ENCODE measurements around the gene ROPN1B. TPM values are rescaled to one million over a fixed set of nuclear protein-coding genes. Genes with fewer than 3 reads are reported as not detected.

Gene ROPN1B
- total RNA-seq, 2 experiments from 2014 or later = not detected

DNA sequence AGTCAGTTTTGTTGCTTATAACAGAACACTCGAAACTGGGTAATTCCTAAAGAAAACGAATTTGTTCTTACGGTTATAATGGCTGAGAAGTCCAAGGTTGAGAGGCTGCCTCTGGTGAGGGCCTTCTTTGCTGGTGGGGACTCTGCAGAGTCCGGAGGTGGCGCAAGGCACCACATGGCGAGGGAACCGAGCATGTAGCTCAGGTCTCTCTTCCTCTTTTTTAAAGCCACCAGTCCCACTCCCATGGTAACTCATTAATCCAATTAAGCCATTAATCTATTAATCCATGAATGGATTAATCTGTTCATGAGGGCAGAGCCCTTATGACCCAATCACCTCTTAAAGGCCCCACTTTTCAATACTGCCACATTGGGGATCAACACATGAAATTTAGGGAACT is 50.0 kb downstream of the ROPN1B start:
- Histone ChIP-seq H3K4me1 (ENCODE audit: insufficient read depth, low read length, poor library complexity, severe bottlenecking) (no peaks in the 10 kb centered on the region), H3K79me2 (ENCODE audit: insufficient read depth, low read depth, low read length) (no peaks in the 10 kb centered on the region), H3K27ac (ENCODE audit: low read depth, low read length, poor library complexity, severe bottlenecking) (no peak overlapping the region), H2AFZ (ENCODE audit: low read length) (no peak overlapping the region), H3K4me2 (ENCODE audit: low read length) (no peak overlapping the region), H4K20me1 (ENCODE audit: insufficient read depth, low read length) (no peaks in the 10 kb centered on the region), H3K4me3 (ENCODE audit: low read depth, low read length, poor library complexity, severe bottlenecking) (no peak overlapping the region), H3K36me3 (ENCODE audit: insufficient read depth, low read length) (no peaks in the 10 kb centered on the region), H3K9me3 (ENCODE audit: low read length) (no peaks in the 10 kb centered on the region), H3K9me2 (ENCODE audit: insufficient read depth, low read length) (no peaks in the 10 kb centered on the region)
- intact Hi-C loops (cut with micrococcal nuclease; ENCODE audit: unreplicated experiment) = no loop called here
- ChIA-PET CTCF (ENCODE audit: unreplicated experiment) (no interaction called here), POLR2A (no interaction called here)
- TF ChIP-seq, protein P1, sequence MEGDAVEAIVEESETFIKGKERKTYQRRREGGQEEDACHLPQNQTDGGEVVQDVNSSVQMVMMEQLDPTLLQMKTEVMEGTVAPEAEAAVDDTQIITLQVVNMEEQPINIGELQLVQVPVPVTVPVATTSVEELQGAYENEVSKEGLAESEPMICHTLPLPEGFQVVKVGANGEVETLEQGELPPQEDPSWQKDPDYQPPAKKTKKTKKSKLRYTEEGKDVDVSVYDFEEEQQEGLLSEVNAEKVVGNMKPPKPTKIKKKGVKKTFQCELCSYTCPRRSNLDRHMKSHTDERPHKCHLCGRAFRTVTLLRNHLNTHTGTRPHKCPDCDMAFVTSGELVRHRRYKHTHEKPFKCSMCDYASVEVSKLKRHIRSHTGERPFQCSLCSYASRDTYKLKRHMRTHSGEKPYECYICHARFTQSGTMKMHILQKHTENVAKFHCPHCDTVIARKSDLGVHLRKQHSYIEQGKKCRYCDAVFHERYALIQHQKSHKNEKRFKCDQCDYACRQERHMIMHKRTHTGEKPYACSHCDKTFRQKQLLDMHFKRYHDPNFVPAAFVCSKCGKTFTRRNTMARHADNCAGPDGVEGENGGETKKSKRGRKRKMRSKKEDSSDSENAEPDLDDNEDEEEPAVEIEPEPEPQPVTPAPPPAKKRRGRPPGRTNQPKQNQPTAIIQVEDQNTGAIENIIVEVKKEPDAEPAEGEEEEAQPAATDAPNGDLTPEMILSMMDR (conservative IDR thresholded peaks at IDR 0.05; ENCODE audit: low read length) = no peak
- TF ChIP-seq EZH2phosphoT487 (IDR thresholded peaks at IDR 0.05; ENCODE audit: borderline replicate concordance, low read depth, low read length) = no peak
- no peak for DNase-seq (ENCODE audit: low spot score)
- BruUV-seq (replicated peaks) = no TSS peak

- Histone ChIP-seq H2AFZ (ENCODE audit: low read length) (no peak overlapping the region), H3K4me3 (ENCODE audit: low read depth, low read length, poor library complexity, severe bottlenecking) (no peak overlapping the region), H3K27ac (ENCODE audit: low read depth, low read length, poor library complexity, severe bottlenecking) (no peak overlapping the region), H3K9me2 (ENCODE audit: insufficient read depth, low read length) (no peaks in the 10 kb centered on the region), H4K20me1 (ENCODE audit: insufficient read depth, low read length) (no peaks in the 10 kb centered on the region), H3K9me3 (ENCODE audit: low read length) (no peaks in the 10 kb centered on the region), H3K79me2 (ENCODE audit: insufficient read depth, low read depth, low read length) (no peaks in the 10 kb centered on the region), H3K4me1 (ENCODE audit: insufficient read depth, low read length, poor library complexity, severe bottlenecking) (no peaks in the 10 kb centered on the region), H3K36me3 (ENCODE audit: insufficient read depth, low read length) (no peaks in the 10 kb centered on the region), H3K4me2 (ENCODE audit: low read length) (no peak overlapping the region)
- BruUV-seq (replicated peaks) = no TSS peak
- intact Hi-C loops (cut with micrococcal nuclease; ENCODE audit: unreplicated experiment) = no loop called here
- TF ChIP-seq EZH2phosphoT487 (IDR thresholded peaks at IDR 0.05; ENCODE audit: borderline replicate concordance, low read depth, low read length) = no peak
- TF ChIP-seq, protein P1 (conservative IDR thresholded peaks at IDR 0.05; ENCODE audit: low read length) = no peak
- POLR2A ChIA-PET = interaction anchor here (0.7 kb wide), 1 partner anchor 32 kb away, joined by 4 read pairs; no protein-coding TSS in a partner anchor
- CTCF ChIA-PET (ENCODE audit: unreplicated experiment) = no interaction called here
- DNase-seq (ENCODE audit: low spot score) = no peak
These were observed 50.7 kb downstream of the ROPN1B start for GRCh38 chr3:126019683-126020082.

- BruUV-seq (replicated peaks) = no TSS peak
- Histone ChIP-seq H3K9me2 (ENCODE audit: insufficient read depth, low read length) (no peaks in the 10 kb centered on the region), H2AFZ (ENCODE audit: low read length) (no peak overlapping the region), H3K79me2 (ENCODE audit: insufficient read depth, low read depth, low read length) (no peaks in the 10 kb centered on the region), H3K9me3 (ENCODE audit: low read length) (no peaks in the 10 kb centered on the region), H3K4me3 (ENCODE audit: low read depth, low read length, poor library complexity, severe bottlenecking) (no peak overlapping the region), H3K4me1 (ENCODE audit: insufficient read depth, low read length, poor library complexity, severe bottlenecking) (no peaks in the 10 kb centered on the region), H3K36me3 (ENCODE audit: insufficient read depth, low read length) (no peaks in the 10 kb centered on the region), H3K4me2 (ENCODE audit: low read length) (no peak overlapping the region), H4K20me1 (ENCODE audit: insufficient read depth, low read length) (no peaks in the 10 kb centered on the region), H3K27ac (ENCODE audit: low read depth, low read length, poor library complexity, severe bottlenecking) (no peak overlapping the region)
- ChIA-PET POLR2A (no interaction called here), CTCF (ENCODE audit: unreplicated experiment) (no interaction called here)
- no peak for DNase-seq (ENCODE audit: low spot score)
- intact Hi-C loops (cut with micrococcal nuclease; ENCODE audit: unreplicated experiment) = no loop called here
- TF ChIP-seq, protein P1 (conservative IDR thresholded peaks at IDR 0.05; ENCODE audit: low read length) = no peak
- TF ChIP-seq EZH2phosphoT487 (IDR thresholded peaks at IDR 0.05; ENCODE audit: borderline replicate concordance, low read depth, low read length) = no peak
These were observed 52.2 kb downstream of the ROPN1B start for GRCh38 chr3:126021224-126021623.

All from OCI-LY7 (cell line).